Frontal cortex (tissue), 4 donors: ENCODE measurements around the gene GCSAM. TPM values are rescaled to one million over a fixed set of nuclear protein-coding genes. Genes with fewer than 3 reads are reported as not detected.

ENCODE experiments used
- DNase-seq, 2 donors: peaks; one replicate each; pipeline ENCODE4 v3.0.0; 2012; ENCODE audit warnings: low spot score in 2 of 2
- FAIRE-seq: peaks from 2 replicates; lab custom pipeline; 2012; peaks lifted over from hg19 to GRCh38; lab: Jason Lieb, UNC
- total RNA-seq: library from RNA; depleted of rRNA; stranded (reverse); fragments of >200 nt; gene quantifications from one replicate; pipeline ENCODE4 v1.2.3, GENCODE V29; 2014
- donor health status: control.
- donor health status: control.
- donor health status: control.

Gene GCSAM
- total RNA-seq, 1 donor from 2014 or later: not detected

DNA sequence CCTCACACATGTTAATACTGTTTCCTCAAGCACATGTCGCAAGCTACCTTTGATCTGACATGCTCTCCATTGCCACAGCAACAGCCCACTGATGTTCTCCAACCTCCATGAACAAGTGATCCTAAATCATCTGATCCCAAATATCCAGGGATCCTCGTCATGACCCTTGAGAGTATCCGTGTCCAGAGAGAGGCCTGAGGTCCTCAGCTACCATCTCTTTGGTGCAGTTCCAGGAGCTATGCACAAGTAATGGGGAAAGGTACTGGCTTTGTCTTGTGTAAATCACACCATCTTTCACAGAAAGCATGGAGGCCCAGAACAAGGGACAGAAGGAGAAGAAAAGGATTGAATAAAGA, 2.4 kb downstream of the GCSAM start:
- DNase-seq (no peak), FAIRE-seq (no peak)

GRCh38 chr3:112129925-112130637, 3.0 kb downstream of the GCSAM start:
- no peak for DNase-seq
- FAIRE-seq: no peak

DNA sequence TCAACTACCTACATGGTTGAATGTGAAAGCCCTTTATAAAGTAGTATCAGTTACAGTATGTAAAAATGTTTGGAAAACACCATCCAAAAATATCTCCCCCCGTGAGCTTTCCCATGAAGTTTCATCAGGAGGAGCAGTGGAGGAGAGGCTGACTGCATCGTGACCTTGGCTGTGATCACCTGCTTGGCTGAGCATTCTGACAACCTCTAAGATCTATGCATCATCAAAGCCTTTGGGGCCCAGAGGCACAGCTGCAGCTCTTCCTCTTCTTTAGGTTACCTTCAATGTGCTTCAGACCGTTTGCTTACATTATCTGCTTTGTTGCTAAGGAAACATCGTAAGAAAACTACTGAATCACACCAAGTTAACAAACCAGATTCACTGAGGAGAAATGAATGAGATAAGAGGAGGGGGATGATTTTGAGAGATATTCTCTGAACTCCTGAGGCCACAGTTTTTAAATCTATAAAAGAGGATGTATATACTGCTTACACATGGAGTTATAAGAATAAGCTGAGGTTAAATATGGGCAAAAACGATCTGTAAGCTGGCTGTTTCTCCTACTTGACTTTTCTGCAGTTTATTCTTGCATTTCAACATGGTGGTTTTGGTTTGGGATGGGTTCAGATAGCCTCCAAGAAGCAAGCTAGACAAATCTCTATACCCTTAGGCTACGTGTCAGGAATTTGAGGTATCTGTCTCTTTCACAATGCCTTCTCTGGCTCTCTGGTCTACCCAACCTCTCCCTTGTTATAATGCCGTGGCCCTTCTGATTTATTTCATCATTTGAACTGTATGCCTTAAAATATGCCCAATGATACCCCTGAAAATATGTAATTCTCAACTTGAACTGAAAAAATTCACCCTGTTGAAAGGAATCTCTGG, 4.0 kb downstream of the GCSAM start:
- FAIRE-seq (no peak), DNase-seq (no peak)

DNA sequence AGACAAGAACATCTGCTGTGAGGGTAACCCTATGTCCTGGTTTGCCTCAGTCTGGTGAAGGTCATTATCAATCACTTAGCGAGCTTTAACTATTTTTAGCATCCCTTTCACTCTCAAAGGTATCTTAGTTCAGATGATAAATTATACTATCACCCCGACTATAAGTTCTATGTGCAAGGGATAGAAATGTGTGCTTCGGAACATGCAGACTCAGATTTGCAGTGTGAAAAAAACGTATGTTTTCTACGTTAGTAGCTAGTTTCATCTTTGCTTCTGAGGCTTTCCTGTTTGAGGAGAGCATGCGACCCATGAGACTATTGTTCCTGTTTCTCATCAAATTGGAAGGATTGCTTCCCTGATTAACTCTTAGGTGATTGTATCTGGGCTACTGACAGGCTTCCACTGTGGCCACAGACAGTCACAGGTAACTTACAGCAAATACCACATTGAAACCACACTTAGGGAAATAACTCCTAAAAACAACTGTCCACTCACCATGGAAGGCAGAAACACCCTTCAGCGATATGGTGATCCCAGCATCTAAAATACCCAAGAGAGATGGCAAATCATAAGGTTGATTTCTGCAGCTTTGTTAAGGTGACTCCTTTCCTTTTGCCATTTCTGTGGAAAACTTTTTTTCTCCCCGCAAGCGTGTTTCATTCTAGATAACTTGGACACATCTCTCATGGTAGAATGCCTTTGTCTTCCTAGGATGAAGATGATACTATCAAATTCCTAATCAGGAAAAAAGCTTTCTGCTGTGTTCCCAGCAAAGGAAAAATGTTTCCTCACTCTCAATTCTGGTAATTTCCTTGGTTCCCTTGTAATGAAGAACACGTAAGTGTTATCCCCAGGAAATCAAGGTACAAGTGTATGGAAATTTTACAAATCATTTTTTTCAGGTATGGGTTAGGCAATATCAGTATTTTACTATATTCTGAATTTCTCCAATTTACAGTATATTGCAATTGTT, 5.2 kb downstream of the GCSAM start:
- FAIRE-seq: no peak
- DNase-seq: no peak

- FAIRE-seq (no peak), DNase-seq (no peak)
Measured at GRCh38 chr3:112126511-112126911, 6.5 kb downstream of the GCSAM start.

- DNase-seq (no peak), FAIRE-seq (no peak)
Measured at GRCh38 chr3:112124907-112125607, 8.0 kb downstream of the GCSAM start.

DNA sequence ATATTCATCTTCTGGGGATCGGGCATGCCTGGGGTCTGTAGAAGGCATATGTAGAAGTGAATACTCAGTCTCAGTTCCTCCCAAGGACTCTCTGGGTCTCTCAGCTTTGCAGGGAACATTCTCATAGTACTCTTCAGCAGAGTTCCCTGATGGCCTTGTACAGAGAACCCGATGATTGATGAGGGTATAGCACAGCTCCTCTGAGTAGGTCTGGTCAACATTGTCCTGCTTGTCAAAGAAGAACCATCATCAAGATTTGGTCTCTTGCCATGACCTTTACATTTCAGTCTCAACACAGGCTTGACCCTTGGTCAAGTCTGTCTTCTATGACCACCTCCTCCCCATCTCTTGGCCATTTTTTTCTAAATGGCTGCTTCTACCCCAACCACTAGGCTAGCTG, 9.5 kb downstream of the GCSAM start:
- FAIRE-seq (no peak), DNase-seq (no peak)

GRCh38 chr3:112122870-112123269, 10.2 kb downstream of the GCSAM start:
- FAIRE-seq: no peak

GRCh38 chr3:112121577-112122547, 11.2 kb downstream of the GCSAM start:
- DNase-seq (no peak), FAIRE-seq (no peak)

More at GRCh38 chr3:112122870-112123269, 10.2 kb downstream of the GCSAM start:
- DNase-seq: no peak

GRCh38 chr3:112119962-112120836, 12.8 kb downstream of the GCSAM start:
- FAIRE-seq (no peak), DNase-seq (no peak)

DNA sequence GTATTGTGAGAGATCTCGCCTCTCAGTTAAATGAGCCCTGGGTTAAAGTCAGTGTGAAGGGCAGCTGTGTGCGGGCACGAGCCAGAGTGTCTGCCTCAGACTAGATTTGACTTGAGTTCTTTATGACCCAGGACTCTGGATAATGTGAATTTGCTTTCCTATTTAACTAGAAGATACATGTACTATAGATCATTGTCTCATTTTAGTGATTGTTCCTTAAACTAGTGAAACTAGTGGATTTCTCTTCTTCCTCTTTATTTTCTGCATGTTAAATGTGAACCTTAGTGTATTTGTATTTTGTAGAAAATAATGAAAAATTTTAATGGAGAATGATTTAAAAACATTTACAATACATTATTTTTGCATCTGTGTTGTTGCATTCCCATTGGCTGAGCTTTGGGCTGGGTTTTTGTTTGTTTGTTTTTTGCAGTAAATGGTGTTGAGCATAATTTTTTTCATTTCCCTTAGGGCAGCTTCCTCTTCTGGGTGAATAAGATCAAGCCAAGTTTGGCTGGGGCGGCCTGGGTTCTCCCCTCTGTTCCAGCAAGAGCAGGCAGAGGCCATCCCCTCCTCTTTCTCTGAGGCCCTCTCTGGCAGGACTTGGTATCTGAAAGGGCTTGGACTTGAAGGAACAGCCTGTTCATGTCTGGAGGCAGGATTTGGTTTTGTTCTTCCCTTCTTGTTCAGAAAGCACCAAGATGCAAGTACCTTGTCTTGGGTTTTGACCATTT, 15.0 kb downstream of the GCSAM start:
- no peak for FAIRE-seq
- no peak for DNase-seq

- no peak for DNase-seq
- no peak for FAIRE-seq
Measured at GRCh38 chr3:112117415-112117814, 15.6 kb downstream of the GCSAM start.

DNA sequence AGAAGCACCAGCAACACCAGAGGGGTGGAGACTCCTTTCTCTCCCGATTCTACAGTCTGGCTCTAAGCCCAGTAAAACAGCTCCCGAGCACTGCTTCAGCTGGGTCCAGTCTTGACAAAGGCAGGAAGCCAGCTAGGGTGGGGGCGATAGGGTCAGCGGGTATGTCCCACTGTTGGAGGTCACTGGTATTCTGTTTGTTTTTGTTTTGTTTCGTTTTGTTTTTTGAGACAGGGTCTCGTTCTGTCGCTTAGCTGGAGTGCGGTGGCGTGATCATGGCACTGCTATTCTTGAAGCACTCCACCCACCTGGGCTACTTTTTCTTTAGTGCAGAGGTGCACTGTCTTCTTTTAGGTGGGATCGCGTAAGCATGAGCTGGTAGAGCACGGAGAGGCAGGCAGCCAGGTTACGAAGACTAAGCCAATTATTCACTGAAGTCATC, 16.3 kb downstream of the GCSAM start:
- DNase-seq (no peak), FAIRE-seq (no peak)

- FAIRE-seq (no peak), DNase-seq (no peak)
Measured at GRCh38 chr3:112115806-112116383, 17.2 kb downstream of the GCSAM start.

DNA sequence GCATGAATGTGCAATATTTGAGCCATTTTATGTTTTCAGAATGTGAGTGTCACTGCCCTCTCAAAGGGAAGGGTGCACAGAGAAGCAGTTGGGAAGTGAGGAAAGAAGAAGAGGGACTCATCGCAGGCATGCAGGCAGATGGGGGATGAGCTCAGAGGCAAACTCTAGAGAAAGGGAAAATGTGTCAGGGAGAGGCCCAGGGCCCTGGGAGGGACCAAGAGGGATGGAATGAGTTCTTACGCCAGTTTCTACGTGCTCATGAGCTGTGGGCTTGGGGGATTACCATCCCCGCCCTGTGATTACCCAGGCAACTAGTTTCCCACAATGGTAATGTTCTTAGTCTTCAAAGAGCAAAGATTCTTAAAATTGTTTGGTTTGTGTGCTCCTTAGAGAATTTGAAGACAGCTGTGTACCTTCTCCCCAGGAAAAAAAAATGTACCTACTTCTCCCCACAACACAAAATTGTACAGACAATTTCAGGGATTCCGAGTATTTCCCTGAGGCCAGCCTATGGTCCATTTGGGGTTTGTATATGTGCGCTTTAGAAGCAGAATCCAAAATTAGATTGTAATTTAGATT, 17.8 kb downstream of the GCSAM start:
- DNase-seq: no peak
- no peak for FAIRE-seq

DNA sequence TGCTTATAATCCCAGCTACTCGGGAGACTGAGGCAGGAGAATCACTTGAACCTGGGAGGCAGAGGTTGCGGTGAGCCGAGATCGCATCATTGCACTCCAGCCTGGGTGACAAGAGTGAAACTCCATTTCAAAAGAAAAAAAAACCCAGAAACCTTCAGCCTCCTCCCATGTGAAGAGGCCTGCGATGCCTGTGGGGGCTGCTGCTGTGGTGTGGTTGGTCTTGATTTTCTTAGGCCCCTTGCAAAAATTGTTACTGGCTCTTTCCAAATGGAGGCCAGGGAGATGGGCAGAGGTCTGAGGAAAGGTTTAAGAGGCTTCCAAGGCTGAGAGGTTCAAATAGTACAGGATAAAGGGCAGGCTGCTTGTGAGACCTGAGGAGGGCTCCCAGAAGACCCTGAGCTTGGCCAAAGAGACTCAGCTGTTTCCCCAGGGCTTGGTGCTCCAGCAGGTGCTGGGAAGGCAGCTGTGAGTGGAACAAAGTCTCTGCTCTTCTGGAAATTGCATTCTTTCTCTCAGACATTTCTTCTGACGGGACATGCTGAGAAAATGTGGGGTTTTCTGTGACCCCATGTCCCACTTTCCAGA, 18.4 kb downstream of the GCSAM start:
- DNase-seq (no peak), FAIRE-seq (no peak)
